Measurements from ENCODE around the gene MINPP1. TPM values are rescaled to one million over a fixed set of nuclear protein-coding genes. Genes with fewer than 3 reads are reported as not detected.

Gene MINPP1
- total RNA-seq, 1 donor from 2014 or later = 64.2 TPM

DNA sequence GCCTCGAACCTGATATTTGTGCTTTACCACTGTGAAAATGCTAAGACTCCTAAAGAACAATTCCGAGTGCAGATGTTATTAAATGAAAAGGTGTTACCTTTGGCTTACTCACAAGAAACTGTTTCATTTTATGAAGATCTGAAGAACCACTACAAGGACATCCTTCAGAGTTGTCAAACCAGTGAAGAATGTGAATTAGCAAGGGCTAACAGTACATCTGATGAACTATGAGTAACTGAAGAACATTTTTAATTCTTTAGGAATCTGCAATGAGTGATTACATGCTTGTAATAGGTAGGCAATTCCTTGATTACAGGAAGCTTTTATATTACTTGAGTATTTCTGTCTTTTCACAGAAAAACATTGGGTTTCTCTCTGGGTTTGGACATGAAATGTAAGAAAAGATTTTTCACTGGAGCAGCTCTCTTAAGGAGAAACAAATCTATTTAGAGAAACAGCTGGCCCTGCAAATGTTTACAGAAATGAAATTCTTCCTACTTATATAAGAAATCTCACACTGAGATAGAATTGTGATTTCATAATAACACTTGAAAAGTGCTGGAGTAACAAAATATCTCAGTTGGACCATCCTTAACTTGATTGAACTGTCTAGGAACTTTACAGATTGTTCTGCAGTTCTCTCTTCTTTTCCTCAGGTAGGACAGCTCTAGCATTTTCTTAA lies 47.7 kb downstream of the MINPP1 start:
- H3K27me3 ChIP-seq = no peaks in the 10 kb centered on the region
- peaks cover 7% of the 10 kb centered on the region for H3K36me3 ChIP-seq
- peaks cover 26% of the 10 kb centered on the region for H3K4me1 ChIP-seq
- Mint-ChIP-seq H3K4me3 (no peak overlapping the region), H3K27me3 (ENCODE audit: insufficient read depth, low read depth) (no peaks in the 10 kb centered on the region), H3K27ac (no peak overlapping the region), H3K4me1 (peaks cover 6% of the 10 kb centered on the region), H3K9me3 (no peaks in the 10 kb centered on the region), H3K36me3 (peaks cover 13% of the 10 kb centered on the region)
- H2AFZ ChIP-seq (replicated peaks) = no peak overlapping the region
- H3K4me2 ChIP-seq = no peak overlapping the region
- peaks cover 5% of the 10 kb centered on the region for H3F3A ChIP-seq (ENCODE audit: low read depth)
- H4K20me1 ChIP-seq (ENCODE audit: low read depth) = peaks cover 7% of the 10 kb centered on the region
- H3K79me2 ChIP-seq (ENCODE audit: low read depth) = peaks cover 26% of the 10 kb centered on the region
- H3K9ac ChIP-seq = no peak overlapping the region
- no peak for DNase-seq (ENCODE audit: low spot score)
- H3K27ac ChIP-seq = no peak overlapping the region
- H3K4me3 ChIP-seq = no peak overlapping the region
- no peaks in the 10 kb centered on the region for H3K9me3 ChIP-seq (ENCODE audit: low read depth)
- TF ChIP-seq, protein P1, sequence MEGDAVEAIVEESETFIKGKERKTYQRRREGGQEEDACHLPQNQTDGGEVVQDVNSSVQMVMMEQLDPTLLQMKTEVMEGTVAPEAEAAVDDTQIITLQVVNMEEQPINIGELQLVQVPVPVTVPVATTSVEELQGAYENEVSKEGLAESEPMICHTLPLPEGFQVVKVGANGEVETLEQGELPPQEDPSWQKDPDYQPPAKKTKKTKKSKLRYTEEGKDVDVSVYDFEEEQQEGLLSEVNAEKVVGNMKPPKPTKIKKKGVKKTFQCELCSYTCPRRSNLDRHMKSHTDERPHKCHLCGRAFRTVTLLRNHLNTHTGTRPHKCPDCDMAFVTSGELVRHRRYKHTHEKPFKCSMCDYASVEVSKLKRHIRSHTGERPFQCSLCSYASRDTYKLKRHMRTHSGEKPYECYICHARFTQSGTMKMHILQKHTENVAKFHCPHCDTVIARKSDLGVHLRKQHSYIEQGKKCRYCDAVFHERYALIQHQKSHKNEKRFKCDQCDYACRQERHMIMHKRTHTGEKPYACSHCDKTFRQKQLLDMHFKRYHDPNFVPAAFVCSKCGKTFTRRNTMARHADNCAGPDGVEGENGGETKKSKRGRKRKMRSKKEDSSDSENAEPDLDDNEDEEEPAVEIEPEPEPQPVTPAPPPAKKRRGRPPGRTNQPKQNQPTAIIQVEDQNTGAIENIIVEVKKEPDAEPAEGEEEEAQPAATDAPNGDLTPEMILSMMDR (IDR thresholded peaks at IDR 0.05) = no peak
- TF ChIP-seq EZH2phosphoT487 (IDR thresholded peaks at IDR 0.05) (no peak), EZH2 (IDR thresholded peaks at IDR 0.05) (no peak)

DNA sequence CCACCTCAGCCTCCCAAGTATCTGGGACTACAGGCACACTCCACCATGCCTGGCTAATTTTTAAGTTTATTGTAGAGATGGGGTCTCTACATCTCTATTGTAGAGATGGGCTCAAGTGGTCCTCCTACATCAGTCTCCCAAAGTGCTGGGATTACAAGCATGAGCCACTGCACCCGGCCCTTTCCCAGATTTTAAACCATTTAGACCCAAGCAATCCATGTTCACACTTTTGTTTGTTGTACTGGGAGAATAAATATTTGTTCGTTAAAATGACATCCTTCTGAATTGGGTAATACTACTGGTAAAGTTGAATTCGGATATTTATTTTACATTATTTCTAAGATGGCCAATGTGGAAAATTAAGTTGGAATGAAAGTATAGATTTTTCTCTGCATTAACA lies 52.7 kb downstream of the MINPP1 start:
- no peak overlapping the region for H3K27ac ChIP-seq
- no peak overlapping the region for H3K9ac ChIP-seq
- no peaks in the 10 kb centered on the region for H3K27me3 Mint-ChIP-seq (ENCODE audit: insufficient read depth, low read depth)
- H3K4me3 Mint-ChIP-seq = no peak overlapping the region
- no peaks in the 10 kb centered on the region for H3K27me3 ChIP-seq
- TF ChIP-seq EZH2 (IDR thresholded peaks at IDR 0.05) (no peak), EZH2phosphoT487 (IDR thresholded peaks at IDR 0.05) (no peak)
- TF ChIP-seq, protein P1 (IDR thresholded peaks at IDR 0.05) = no peak
- H3K4me2 ChIP-seq = no peak overlapping the region
- H3K36me3 Mint-ChIP-seq = peaks cover 9% of the 10 kb centered on the region
- H3K36me3 ChIP-seq = peaks cover 4% of the 10 kb centered on the region
- DNase-seq (ENCODE audit: low spot score) = no peak
- no peaks in the 10 kb centered on the region for H3K4me1 ChIP-seq
- no peak overlapping the region for H3K27ac Mint-ChIP-seq
- H4K20me1 ChIP-seq (ENCODE audit: low read depth) = no peaks in the 10 kb centered on the region
- no peaks in the 10 kb centered on the region for H3F3A ChIP-seq (ENCODE audit: low read depth)
- H3K9me3 Mint-ChIP-seq = no peaks in the 10 kb centered on the region
- H2AFZ ChIP-seq (replicated peaks) = no peak overlapping the region
- no peaks in the 10 kb centered on the region for H3K9me3 ChIP-seq (ENCODE audit: low read depth)
- H3K4me3 ChIP-seq = no peak overlapping the region
- H3K4me1 Mint-ChIP-seq = no peaks in the 10 kb centered on the region
- H3K79me2 ChIP-seq (ENCODE audit: low read depth) = no peaks in the 10 kb centered on the region

GRCh38 chr10:87558333-87558732 lies 53.6 kb downstream of the MINPP1 start:
- H3F3A ChIP-seq (ENCODE audit: low read depth) = no peaks in the 10 kb centered on the region

More at GRCh38 chr10:87558333-87558732, 53.6 kb downstream of the MINPP1 start:
- Histone ChIP-seq H3K36me3 (no peaks in the 10 kb centered on the region), H3K27ac (no peak overlapping the region), H3K9me3 (ENCODE audit: low read depth) (no peaks in the 10 kb centered on the region), H4K20me1 (ENCODE audit: low read depth) (no peaks in the 10 kb centered on the region), H3K27me3 (no peaks in the 10 kb centered on the region), H3K4me1 (no peaks in the 10 kb centered on the region), H3K79me2 (ENCODE audit: low read depth) (no peaks in the 10 kb centered on the region), H3K9ac (no peak overlapping the region), H3K4me3 (no peak overlapping the region), H3K4me2 (no peak overlapping the region), H2AFZ (replicated peaks) (no peak overlapping the region)
- Mint-ChIP-seq H3K36me3 (peaks cover 5% of the 10 kb centered on the region), H3K4me1 (no peaks in the 10 kb centered on the region), H3K4me3 (no peak overlapping the region), H3K9me3 (peaks cover 4% of the 10 kb centered on the region), H3K27ac (no peak overlapping the region), H3K27me3 (ENCODE audit: insufficient read depth, low read depth) (no peaks in the 10 kb centered on the region)
- DNase-seq (ENCODE audit: low spot score) = no peak
- TF ChIP-seq, protein P1 (IDR thresholded peaks at IDR 0.05) = no peak
- TF ChIP-seq EZH2 (IDR thresholded peaks at IDR 0.05) (no peak), EZH2phosphoT487 (IDR thresholded peaks at IDR 0.05) (no peak)

Measured in neural progenitor cell (in vitro differentiated cells).